Forelimb muscle (tissue), 1 donor: ENCODE measurements around the gene ZNF48. TPM values are rescaled to one million over a fixed set of nuclear protein-coding genes. Genes with fewer than 3 reads are reported as not detected.

Source experiments
- DNase-seq: peaks from one replicate; pipeline ENCODE4 v3.0.0-alpha.2; 2013; ENCODE audit warnings: low read depth
- polyA plus RNA-seq: library from polyadenylated mRNA; unstranded; fragments of 120-200 nt; gene quantifications from one replicate; pipeline ENCODE4 v1.2.1, GENCODE V29; 2013; ENCODE audit not compliant: insufficient read length

Gene ZNF48
- polyA plus RNA-seq, 1 donor, result 5.3 TPM

DNA sequence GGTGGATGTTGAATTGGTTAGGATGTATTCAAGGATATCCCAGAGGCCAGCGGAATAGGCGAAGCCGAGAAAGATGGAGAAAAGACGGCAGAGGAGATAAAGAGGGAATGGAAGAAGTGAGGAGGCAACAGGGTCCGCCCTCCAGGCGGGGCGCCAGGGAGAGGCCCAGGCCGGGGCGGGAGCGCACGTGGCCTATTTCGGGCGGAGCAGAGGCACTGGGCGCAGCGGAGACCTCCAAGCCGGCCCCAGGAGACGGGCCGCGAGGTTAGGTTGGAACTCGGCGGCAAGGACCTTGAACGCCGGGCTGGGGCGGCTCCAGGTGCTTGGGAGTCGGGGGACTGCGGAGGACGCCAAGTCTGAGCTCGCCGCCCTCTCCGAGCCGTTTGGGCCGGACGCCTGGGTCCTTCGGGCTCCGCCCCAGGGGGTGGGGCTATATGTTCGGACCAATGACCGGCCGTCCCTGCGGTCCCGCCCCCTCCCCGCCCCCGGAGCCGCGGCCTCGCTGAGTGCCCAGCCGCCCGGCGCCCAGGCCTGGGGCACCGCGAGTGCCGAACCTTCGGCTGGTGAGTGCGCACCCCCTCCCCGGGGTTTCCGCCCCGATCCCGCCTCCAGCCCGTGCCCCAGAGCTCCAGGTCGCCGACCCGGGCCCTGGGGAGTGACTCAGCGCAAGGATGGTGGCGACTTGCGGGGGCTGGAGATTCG, 12.0 kb downstream of the ZNF48 start, which contains the start of gene ZNF771:
TSS of gene ZNF771 (plus strand) at position 505 of the 702 bp plus-strand sequence. CDS start 448 bp downstream, outside the sequence.
- peak; percentile 73 for DNase-seq

- no peak for DNase-seq
Measured at GRCh38 chr16:30407804-30408534, 12.7 kb downstream of the ZNF48 start.

DNA sequence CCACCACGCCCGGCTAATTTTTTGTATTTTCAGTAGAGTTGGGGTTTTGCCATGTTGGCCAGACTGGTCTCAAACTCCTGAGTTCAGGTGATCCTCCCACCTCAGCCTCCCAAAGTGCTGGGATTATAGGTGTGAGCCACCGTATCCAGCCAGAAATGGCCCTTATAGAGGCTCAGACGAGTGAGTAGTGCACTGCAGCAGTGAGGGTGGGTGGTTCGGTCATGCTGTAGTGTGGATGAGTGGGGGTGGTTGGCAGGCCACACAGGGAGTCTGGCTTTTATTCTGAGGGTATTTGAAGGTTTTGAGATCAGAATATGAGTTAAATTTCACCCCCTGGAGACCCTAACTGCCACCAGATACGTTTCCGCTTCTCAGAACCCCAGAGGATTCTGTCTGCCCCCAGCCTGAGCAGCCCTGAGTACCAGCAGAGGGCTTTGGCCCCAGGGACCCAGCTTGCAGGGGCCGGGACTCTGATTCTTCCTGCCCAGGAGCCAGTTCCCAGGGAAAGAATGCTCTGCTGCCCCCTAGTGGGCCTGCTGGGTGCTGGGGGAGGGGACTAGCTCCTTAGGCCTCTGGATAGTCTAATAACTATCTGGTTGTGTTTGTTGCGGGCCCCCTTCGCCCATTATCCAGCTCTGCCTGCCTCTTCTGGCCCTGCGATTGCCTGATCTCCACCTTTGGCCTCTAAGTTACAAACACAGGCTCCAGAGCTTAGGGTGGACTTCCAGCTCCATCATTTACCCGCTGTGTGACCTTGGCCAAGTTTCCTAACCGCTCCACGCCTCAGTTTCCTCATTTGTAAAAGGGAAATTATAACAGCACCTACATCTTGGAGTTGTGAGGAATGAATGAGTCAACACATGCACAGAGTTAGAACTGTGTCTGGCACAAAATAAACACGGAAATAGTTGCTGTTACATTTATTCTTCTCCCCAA, 14.2 kb downstream of the ZNF48 start:
- DNase-seq, result peak; percentile 56

GRCh38 chr16:30413112-30413806, 18.0 kb downstream of the ZNF48 start:
- DNase-seq, result no peak

GRCh38 chr16:30414159-30414558, 18.9 kb downstream of the ZNF48 start:
- no peak for DNase-seq

GRCh38 chr16:30416047-30416603, 20.9 kb downstream of the ZNF48 start:
- DNase-seq, result no peak

- DNase-seq, result no peak
Measured at GRCh38 chr16:30416624-30417528, 21.7 kb downstream of the ZNF48 start.

- DNase-seq, result peak; percentile 67
Measured at GRCh38 chr16:30417529-30418349, 22.5 kb downstream of the ZNF48 start.

GRCh38 chr16:30418350-30419181, 23.3 kb downstream of the ZNF48 start:
- DNase-seq, result no peak

- DNase-seq, result no peak
Measured at GRCh38 chr16:30421010-30421409, 25.8 kb downstream of the ZNF48 start.

- DNase-seq, result no peak
Measured at GRCh38 chr16:30428055-30428454, 32.8 kb downstream of the ZNF48 start.

- no peak for DNase-seq
Measured at GRCh38 chr16:30429418-30429677, 34.1 kb downstream of the ZNF48 start.

GRCh38 chr16:30429678-30430427, 34.6 kb downstream of the ZNF48 start, which contains the start of gene DCTPP1:
DCTPP1 (minus strand) TSS chr16:30430030; CDS start chr16:30429980, 50 bp downstream.
- DNase-seq, result peak; percentile 98

DNA sequence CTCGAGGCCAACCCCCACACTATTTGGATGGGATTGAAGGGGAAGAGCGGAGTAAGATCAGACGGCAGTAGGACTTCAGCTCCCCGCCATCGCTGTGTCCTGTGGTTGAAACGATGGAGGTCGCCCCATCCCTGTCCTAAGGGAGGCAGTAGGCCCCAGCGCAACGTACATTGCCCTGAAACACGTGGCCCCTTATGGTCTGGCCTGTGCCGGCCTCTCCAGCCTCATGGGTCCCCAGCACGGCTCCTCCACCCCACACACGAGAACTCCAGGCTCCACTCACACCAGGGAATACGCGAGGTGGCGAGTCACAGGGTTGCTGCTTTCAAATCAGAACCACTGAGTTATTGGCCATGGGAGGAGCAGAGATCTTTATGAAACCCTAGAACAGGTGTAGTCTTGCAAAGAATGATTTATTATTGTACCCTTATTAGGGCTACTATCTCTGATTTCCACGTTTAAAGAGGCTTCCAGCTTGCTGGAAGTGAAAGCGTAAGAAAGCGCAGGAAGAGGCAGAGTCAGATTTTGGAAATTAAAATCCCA, 35.3 kb downstream of the ZNF48 start:
- DNase-seq, result no peak

DNA sequence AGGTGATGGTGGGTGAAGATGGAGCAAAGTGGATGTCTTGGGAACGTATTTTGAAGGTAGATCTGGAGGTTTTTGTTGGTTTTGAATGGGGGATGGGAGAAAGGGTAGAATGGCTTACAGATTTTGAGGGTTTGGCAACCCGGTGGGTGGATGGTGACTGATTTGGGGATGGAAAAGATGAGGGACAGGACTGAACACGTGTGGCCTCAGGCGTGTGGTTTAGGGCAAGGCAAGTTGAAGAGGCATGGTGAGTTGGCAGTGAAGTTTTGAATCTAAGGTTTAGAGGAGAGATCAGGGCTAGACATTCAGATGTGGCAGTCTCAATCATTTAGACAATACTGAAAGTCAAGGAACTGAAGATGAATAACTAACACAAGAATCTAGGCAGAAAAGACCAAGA, 39.6 kb downstream of the ZNF48 start:
- DNase-seq, result no peak

DNA sequence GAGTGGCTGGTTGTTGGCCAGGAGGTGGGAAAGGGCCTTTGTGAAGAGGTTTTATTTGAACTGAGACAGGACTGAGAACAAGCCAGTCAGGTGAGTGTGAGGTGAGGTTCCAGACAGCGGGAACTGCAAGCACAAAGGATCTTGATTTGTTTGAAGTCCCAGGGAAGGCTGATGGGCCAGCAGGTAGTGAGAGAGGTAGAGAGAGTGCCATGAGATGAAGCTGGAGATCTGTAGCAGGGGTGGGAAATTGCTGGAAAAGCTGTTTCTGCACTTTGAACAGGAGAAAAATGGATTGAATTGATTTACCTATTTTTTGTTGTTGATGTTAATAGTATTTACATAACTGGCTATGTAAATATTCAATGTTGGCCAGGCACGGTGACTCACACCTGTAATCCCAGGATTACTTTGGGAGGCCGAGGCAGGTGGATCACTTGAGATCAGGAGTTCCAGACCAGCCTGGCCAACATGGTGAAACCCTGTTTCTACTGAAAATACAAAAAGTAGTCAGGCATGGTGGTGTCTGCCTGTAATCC, 42.4 kb downstream of the ZNF48 start:
- no peak for DNase-seq

- DNase-seq, result no peak
Measured at GRCh38 chr16:30438835-30439234, 43.6 kb downstream of the ZNF48 start.
